GM23338 (cell line): ENCODE measurements around the gene REEP6. TPM values are rescaled to one million over a fixed set of nuclear protein-coding genes. Genes with fewer than 3 reads are reported as not detected.
A peak's percentile ranks its signal among the peaks of the same experiment; 100 is the strongest.

Experiments
- ATAC-seq: fragments of 200-7000 bp; cut with Tn5 transposase; 3 replicates; pipeline ENCODE4 v1.9.1; 2020
- DNase-seq: peaks from one replicate; pipeline ENCODE4 v3.0.0-alpha.2; 2015; ENCODE audit warnings: low spot score
- H2AFZ ChIP-seq: fragments of 200-600 bp; sonication (generic); 2 replicates; pipeline ENCODE4 v1.8.0; 2016; ENCODE audit warnings: antibody characterized with exemption, mild to moderate bottlenecking, moderate library complexity
- H3F3A ChIP-seq: fragments of 200-600 bp; sonication (generic); replicated peaks from 2 replicates; pipeline ENCODE4 v1.8.0; 2017; ENCODE audit warnings: antibody characterized with exemption, mixed run types, low read depth
- H3K27ac ChIP-seq: fragments of 200-600 bp; sonication (generic); 2 replicates; pipeline ENCODE4 v1.6.1; 2016; ENCODE audit warnings: low read depth
- H3K27me3 ChIP-seq: fragments of 200-600 bp; sonication (generic); 2 replicates; pipeline ENCODE4 v1.8.0; 2016; ENCODE audit warnings: mild to moderate bottlenecking, mixed run types, moderate library complexity; ENCODE audit not compliant: insufficient read depth
- H3K36me3 ChIP-seq: fragments of 200-600 bp; sonication (generic); 2 replicates; pipeline ENCODE4 v1.8.0; 2016; ENCODE audit warnings: mild to moderate bottlenecking; ENCODE audit not compliant: insufficient read depth
- H3K4me1 ChIP-seq: fragments of 200-600 bp; sonication (generic); 2 replicates; pipeline ENCODE4 v1.8.0; 2016; ENCODE audit warnings: mild to moderate bottlenecking, moderate library complexity; ENCODE audit not compliant: insufficient read depth
- H3K4me2 ChIP-seq: fragments of 200-600 bp; sonication (generic); 2 replicates; pipeline ENCODE4 v1.7.1; 2017; ENCODE audit warnings: mixed run types
- H3K4me3 ChIP-seq: fragments of 200-600 bp; sonication (generic); 2 replicates; pipeline ENCODE4 v1.6.1; 2016; ENCODE audit warnings: mixed run types
- H3K79me2 ChIP-seq: fragments of 200-600 bp; sonication (generic); replicated peaks from 2 replicates; pipeline ENCODE4 v1.8.0; 2017; ENCODE audit warnings: mild to moderate bottlenecking; ENCODE audit not compliant: insufficient read depth
- H3K9me2 ChIP-seq: fragments of 200-600 bp; sonication (generic); 2 replicates; pipeline ENCODE4 v1.8.0; 2017; ENCODE audit not compliant: insufficient read depth
- H4K20me1 ChIP-seq: fragments of 200-600 bp; sonication (generic); replicated peaks from 2 replicates; pipeline ENCODE4 v1.8.0; 2017; ENCODE audit warnings: mild to moderate bottlenecking; ENCODE audit not compliant: insufficient read depth
- H3K27ac Mint-ChIP-seq: 2 replicates; pipeline ENCODE4 v1.8.0; 2020; ENCODE audit warnings: inconsistent platforms, mild to moderate bottlenecking, moderate library complexity, mixed read lengths
- H3K27me3 Mint-ChIP-seq: 3 replicates; pipeline ENCODE4 v1.8.0; 2022; ENCODE audit warnings: low read depth, mild to moderate bottlenecking, moderate library complexity, mixed read lengths, inconsistent platforms; ENCODE audit not compliant: insufficient read depth, poor library complexity
- H3K36me3 Mint-ChIP-seq: 3 replicates; pipeline ENCODE4 v1.8.0; 2021; ENCODE audit warnings: low read depth, mild to moderate bottlenecking, inconsistent platforms, moderate library complexity, mixed read lengths
- H3K4me1 Mint-ChIP-seq: 3 replicates; pipeline ENCODE4 v1.8.0; 2020; ENCODE audit warnings: mild to moderate bottlenecking, inconsistent platforms, mixed read lengths
- H3K4me3 Mint-ChIP-seq: 3 replicates; pipeline ENCODE4 v1.8.0; 2021; ENCODE audit warnings: moderate library complexity, mild to moderate bottlenecking, inconsistent platforms, mixed read lengths
- H3K9me3 Mint-ChIP-seq: 3 replicates; pipeline ENCODE4 v1.8.0; 2020; ENCODE audit warnings: moderate library complexity, mild to moderate bottlenecking, inconsistent platforms, mixed read lengths
- CREB1 ChIP-seq: fragments of 250-450 bp; sonication (Bioruptor Pico); IDR thresholded peaks from 2 replicates; pipeline ENCODE4 v1.5.0; 2020; ENCODE audit warnings: low read depth, mild to moderate bottlenecking, moderate library complexity
- EZH2 ChIP-seq: fragments of 200-600 bp; sonication (generic); IDR thresholded peaks from one replicate; pipeline ENCODE4 v1.8.0; 2017; ENCODE audit warnings: antibody characterized with exemption, mild to moderate bottlenecking, low read depth; ENCODE audit not compliant: unreplicated experiment
- EZH2phosphoT487 ChIP-seq: fragments of 200-600 bp; sonication (generic); IDR thresholded peaks from one replicate; pipeline ENCODE4 v1.8.1; 2018; ENCODE audit warnings: antibody characterized with exemption; ENCODE audit not compliant: unreplicated experiment
- JUNB ChIP-seq: IDR thresholded peaks from one replicate; pipeline ENCODE4 v1.6.1; 2016; ENCODE audit warnings: antibody characterized with exemption; ENCODE audit not compliant: unreplicated experiment
- POLR2AphosphoS5 ChIP-seq: IDR thresholded peaks from 2 replicates; pipeline ENCODE4 v1.6.1; 2016; ENCODE audit warnings: antibody characterized with exemption, low read depth
- STAT1 ChIP-seq: IDR thresholded peaks from one replicate; pipeline ENCODE4 v1.6.1; 2016; ENCODE audit warnings: antibody characterized with exemption; ENCODE audit not compliant: unreplicated experiment
- ZNF114 ChIP-seq: fragments of 250-450 bp; sonication (Bioruptor Pico); IDR thresholded peaks from 2 replicates; pipeline ENCODE4 v1.5.0; 2020; ENCODE audit warnings: mild to moderate bottlenecking, moderate library complexity
- ZNF331 ChIP-seq: fragments of 250-450 bp; sonication (Bioruptor Pico); IDR thresholded peaks from 2 replicates; pipeline ENCODE4 v1.5.0; 2020; ENCODE audit warnings: low read depth, mild to moderate bottlenecking, moderate library complexity
- polyA plus RNA-seq: library from polyadenylated mRNA; unstranded; fragments of >200 nt; fragmentation: Nextera tagmentation; extraction: Ambion mirVana; gene quantifications from 2 replicates; pipeline ENCODE4 v1.2.1, GENCODE V29; 2016
- total RNA-seq: library from RNA; depleted of rRNA; stranded (reverse); fragments of >200 nt; shearing (Covaris generic); gene quantifications from 2 replicates; pipeline ENCODE4 v1.2.3, GENCODE V29; 2014
- TF ChIP-seq, protein P1 (sequence below): fragments of 250-450 bp; sonication (Bioruptor Pico); IDR thresholded peaks from 2 replicates; pipeline ENCODE4 v1.5.0; 2020; ENCODE audit warnings: mild to moderate bottlenecking, moderate library complexity
- TF ChIP-seq, protein P2 (sequence below): IDR thresholded peaks from one replicate; pipeline ENCODE4 v1.6.1; 2018; ENCODE audit warnings: antibody characterized with exemption; ENCODE audit not compliant: unreplicated experiment
- TF ChIP-seq, protein P3 (sequence below): IDR thresholded peaks from 2 replicates; pipeline ENCODE4 v1.6.1; 2016; ENCODE audit warnings: antibody characterized with exemption
- TF ChIP-seq, protein P4 (sequence below), 2 experiments: fragments of 200-600 bp in 1 of 2; sonication (generic) in 1 of 2; conservative IDR thresholded peaks; 2 replicates each; pipeline versions ENCODE4 v1.5.1 to v1.6.1; 2016 to 2017; ENCODE audit warnings: antibody characterized with exemption in 2 of 2, low read depth in 2 of 2, mild to moderate bottlenecking in 2 of 2, moderate library complexity in 1 of 2

Gene REEP6
- total and polyA plus RNA-seq, 2 experiments from 2014 or later = 15.2 to 20.0 TPM

DNA sequence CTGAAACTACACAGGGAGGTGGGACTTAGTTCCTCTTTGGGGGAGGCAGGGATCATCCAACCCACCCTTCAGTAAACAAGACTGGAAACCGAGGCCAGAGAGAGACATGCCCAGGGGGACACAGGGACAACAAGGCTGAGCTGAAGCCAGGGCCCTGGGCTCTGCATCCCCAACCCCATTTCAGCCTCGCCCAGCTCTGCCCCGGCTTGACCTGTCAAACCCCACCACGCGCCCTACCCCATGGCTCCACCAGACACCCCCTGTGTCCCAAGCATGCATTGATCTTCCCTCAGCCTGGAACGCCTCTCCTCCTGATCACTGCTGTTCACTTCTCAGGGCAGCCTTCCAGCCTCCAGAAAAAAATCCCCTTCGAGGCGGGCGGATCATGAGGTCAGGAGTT, 43.0 kb upstream of the REEP6 start:
- Histone ChIP-seq H3F3A (peaks cover 36% of the 10 kb centered on the region), H3K79me2 (0 out of 2 replicates have a peak, but pooled peaks cover 3% of the 10 kb centered on the region), H3K4me1 (peaks cover 30% of the 10 kb centered on the region; the same call in 1 of the 2 replicates), H2AFZ (no peak overlapping the region), H3K4me2 (no peak overlapping the region), H3K9me2 (no peaks in the 10 kb centered on the region), H4K20me1 (no peaks in the 10 kb centered on the region), H3K27me3 (peaks cover 45% of the 10 kb centered on the region), H3K27ac (no peak overlapping the region), H3K4me3 (no peak overlapping the region), H3K36me3 (no peaks in the 10 kb centered on the region)
- ATAC-seq (no peak), DNase-seq (no peak)
- peaks cover 61% of the 10 kb centered on the region for H3K27me3 Mint-ChIP-seq
- H3K36me3 Mint-ChIP-seq = peaks cover 2% of the 10 kb centered on the region
- TF ChIP-seq CREB1 (no peak), JUNB (no peak), STAT1 (no peak), ZNF331 (CRISPR knock-in tag) (no peak), EZH2phosphoT487 (no peak), EZH2 (no peak), POLR2AphosphoS5 (no peak), ZNF114 (CRISPR knock-in tag) (no peak)
- TF ChIP-seq, protein P1, sequence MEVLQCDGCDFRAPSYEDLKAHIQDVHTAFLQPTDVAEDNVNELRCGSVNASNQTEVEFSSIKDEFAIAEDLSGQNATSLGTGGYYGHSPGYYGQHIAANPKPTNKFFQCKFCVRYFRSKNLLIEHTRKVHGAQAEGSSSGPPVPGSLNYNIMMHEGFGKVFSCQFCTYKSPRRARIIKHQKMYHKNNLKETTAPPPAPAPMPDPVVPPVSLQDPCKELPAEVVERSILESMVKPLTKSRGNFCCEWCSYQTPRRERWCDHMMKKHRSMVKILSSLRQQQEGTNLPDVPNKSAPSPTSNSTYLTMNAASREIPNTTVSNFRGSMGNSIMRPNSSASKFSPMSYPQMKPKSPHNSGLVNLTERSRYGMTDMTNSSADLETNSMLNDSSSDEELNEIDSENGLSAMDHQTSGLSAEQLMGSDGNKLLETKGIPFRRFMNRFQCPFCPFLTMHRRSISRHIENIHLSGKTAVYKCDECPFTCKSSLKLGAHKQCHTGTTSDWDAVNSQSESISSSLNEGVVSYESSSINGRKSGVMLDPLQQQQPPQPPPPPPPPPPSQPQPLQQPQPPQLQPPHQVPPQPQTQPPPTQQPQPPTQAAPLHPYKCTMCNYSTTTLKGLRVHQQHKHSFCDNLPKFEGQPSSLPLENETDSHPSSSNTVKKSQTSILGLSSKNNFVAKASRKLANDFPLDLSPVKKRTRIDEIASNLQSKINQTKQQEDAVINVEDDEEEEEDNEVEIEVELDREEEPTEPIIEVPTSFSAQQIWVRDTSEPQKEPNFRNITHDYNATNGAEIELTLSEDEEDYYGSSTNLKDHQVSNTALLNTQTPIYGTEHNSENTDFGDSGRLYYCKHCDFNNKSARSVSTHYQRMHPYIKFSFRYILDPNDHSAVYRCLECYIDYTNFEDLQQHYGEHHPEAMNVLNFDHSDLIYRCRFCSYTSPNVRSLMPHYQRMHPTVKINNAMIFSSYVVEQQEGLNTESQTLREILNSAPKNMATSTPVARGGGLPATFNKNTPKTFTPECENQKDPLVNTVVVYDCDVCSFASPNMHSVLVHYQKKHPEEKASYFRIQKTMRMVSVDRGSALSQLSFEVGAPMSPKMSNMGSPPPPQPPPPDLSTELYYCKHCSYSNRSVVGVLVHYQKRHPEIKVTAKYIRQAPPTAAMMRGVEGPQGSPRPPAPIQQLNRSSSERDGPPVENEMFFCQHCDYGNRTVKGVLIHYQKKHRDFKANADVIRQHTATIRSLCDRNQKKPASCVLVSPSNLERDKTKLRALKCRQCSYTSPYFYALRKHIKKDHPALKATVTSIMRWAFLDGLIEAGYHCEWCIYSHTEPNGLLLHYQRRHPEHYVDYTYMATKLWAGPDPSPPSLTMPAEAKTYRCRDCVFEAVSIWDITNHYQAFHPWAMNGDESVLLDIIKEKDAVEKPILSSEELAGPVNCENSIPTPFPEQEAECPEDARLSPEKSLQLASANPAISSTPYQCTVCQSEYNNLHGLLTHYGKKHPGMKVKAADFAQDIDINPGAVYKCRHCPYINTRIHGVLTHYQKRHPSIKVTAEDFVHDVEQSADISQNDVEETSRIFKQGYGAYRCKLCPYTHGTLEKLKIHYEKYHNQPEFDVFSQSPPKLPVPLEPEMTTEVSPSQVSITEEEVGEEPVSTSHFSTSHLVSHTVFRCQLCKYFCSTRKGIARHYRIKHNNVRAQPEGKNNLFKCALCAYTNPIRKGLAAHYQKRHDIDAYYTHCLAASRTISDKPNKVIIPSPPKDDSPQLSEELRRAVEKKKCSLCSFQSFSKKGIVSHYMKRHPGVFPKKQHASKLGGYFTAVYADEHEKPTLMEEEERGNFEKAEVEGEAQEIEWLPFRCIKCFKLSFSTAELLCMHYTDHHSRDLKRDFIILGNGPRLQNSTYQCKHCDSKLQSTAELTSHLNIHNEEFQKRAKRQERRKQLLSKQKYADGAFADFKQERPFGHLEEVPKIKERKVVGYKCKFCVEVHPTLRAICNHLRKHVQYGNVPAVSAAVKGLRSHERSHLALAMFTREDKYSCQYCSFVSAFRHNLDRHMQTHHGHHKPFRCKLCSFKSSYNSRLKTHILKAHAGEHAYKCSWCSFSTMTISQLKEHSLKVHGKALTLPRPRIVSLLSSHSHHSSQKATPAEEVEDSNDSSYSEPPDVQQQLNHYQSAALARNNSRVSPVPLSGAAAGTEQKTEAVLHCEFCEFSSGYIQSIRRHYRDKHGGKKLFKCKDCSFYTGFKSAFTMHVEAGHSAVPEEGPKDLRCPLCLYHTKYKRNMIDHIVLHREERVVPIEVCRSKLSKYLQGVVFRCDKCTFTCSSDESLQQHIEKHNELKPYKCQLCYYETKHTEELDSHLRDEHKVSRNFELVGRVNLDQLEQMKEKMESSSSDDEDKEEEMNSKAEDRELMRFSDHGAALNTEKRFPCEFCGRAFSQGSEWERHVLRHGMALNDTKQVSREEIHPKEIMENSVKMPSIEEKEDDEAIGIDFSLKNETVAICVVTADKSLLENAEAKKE (CRISPR knock-in tag) = no peak
- TF ChIP-seq, protein P2, sequence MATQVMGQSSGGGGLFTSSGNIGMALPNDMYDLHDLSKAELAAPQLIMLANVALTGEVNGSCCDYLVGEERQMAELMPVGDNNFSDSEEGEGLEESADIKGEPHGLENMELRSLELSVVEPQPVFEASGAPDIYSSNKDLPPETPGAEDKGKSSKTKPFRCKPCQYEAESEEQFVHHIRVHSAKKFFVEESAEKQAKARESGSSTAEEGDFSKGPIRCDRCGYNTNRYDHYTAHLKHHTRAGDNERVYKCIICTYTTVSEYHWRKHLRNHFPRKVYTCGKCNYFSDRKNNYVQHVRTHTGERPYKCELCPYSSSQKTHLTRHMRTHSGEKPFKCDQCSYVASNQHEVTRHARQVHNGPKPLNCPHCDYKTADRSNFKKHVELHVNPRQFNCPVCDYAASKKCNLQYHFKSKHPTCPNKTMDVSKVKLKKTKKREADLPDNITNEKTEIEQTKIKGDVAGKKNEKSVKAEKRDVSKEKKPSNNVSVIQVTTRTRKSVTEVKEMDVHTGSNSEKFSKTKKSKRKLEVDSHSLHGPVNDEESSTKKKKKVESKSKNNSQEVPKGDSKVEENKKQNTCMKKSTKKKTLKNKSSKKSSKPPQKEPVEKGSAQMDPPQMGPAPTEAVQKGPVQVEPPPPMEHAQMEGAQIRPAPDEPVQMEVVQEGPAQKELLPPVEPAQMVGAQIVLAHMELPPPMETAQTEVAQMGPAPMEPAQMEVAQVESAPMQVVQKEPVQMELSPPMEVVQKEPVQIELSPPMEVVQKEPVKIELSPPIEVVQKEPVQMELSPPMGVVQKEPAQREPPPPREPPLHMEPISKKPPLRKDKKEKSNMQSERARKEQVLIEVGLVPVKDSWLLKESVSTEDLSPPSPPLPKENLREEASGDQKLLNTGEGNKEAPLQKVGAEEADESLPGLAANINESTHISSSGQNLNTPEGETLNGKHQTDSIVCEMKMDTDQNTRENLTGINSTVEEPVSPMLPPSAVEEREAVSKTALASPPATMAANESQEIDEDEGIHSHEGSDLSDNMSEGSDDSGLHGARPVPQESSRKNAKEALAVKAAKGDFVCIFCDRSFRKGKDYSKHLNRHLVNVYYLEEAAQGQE = no peak
- TF ChIP-seq, protein P3, sequence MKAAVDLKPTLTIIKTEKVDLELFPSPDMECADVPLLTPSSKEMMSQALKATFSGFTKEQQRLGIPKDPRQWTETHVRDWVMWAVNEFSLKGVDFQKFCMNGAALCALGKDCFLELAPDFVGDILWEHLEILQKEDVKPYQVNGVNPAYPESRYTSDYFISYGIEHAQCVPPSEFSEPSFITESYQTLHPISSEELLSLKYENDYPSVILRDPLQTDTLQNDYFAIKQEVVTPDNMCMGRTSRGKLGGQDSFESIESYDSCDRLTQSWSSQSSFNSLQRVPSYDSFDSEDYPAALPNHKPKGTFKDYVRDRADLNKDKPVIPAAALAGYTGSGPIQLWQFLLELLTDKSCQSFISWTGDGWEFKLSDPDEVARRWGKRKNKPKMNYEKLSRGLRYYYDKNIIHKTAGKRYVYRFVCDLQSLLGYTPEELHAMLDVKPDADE = no peak
- TF ChIP-seq, protein P4, sequence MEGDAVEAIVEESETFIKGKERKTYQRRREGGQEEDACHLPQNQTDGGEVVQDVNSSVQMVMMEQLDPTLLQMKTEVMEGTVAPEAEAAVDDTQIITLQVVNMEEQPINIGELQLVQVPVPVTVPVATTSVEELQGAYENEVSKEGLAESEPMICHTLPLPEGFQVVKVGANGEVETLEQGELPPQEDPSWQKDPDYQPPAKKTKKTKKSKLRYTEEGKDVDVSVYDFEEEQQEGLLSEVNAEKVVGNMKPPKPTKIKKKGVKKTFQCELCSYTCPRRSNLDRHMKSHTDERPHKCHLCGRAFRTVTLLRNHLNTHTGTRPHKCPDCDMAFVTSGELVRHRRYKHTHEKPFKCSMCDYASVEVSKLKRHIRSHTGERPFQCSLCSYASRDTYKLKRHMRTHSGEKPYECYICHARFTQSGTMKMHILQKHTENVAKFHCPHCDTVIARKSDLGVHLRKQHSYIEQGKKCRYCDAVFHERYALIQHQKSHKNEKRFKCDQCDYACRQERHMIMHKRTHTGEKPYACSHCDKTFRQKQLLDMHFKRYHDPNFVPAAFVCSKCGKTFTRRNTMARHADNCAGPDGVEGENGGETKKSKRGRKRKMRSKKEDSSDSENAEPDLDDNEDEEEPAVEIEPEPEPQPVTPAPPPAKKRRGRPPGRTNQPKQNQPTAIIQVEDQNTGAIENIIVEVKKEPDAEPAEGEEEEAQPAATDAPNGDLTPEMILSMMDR (conservative IDR thresholded peaks at IDR 0.05; ENCODE audit: low read depth in 2 of 2) = no peak
- no peaks in the 10 kb centered on the region; the same call in 2 of the 3 replicates for H3K9me3 Mint-ChIP-seq
- peaks cover 32% of the 10 kb centered on the region for H3K4me1 Mint-ChIP-seq
- H3K4me3 Mint-ChIP-seq = peak overlapping the region; percentile 37; the same call in 1 of the 3 replicates
- H3K27ac Mint-ChIP-seq = no peak overlapping the region
